NB4 (cell line): ENCODE results near the gene ZBTB20.

Experiments
- DNase-seq: peaks from one replicate; pipeline ENCODE4 v3.0.0; 2010; ENCODE audit warnings: low read depth
- H3K4me3 ChIP-seq: one replicate; pipeline ENCODE4 v1.5.1; 2011; ENCODE audit warnings: mild to moderate bottlenecking, low read depth, low read length, moderate library complexity
- CTCF ChIP-seq: IDR thresholded peaks from one replicate; pipeline ENCODE4 v1.5.1; 2012; ENCODE audit warnings: low read depth, low read length
- MYC ChIP-seq: IDR thresholded peaks from 2 replicates; pipeline ENCODE4 v1.6.1; 2011; ENCODE audit warnings: low read depth, low read length
- POLR2A ChIP-seq: IDR thresholded peaks from 2 replicates; pipeline ENCODE4 v1.6.1; 2011; ENCODE audit warnings: mild to moderate bottlenecking; ENCODE audit not compliant: insufficient read length; ENCODE audit errors: extremely low read depth
- TF ChIP-seq, protein P1 (sequence below): IDR thresholded peaks from 2 replicates; pipeline ENCODE4 v1.6.1; 2011; ENCODE audit warnings: low read depth, low read length

ZBTB20 gene

DNA sequence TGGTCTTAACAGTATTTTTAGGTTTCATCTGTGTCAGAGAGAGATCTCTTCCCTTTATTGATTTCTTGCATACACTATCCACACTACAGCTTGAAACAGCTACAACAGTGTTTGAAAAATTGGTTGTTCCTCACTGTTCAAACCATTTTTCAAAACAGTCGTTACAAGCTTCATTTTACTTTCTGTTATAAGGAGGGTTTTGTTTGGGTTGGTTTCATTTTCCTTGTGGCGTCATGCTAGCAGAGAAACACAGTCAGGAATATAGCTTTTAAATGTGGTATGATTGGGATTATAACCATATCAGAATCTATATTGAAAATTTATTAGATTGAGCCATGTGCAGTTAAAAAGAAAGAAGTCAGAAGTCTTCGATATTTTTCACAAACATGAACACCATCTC lies 400.6 kb downstream of the ZBTB20 start:
- no peak for TF ChIP-seq POLR2A
- TF ChIP-seq CTCF, result no peak
- no peak for DNase-seq
- H3K4me3 ChIP-seq, result no peak overlapping the region

DNA sequence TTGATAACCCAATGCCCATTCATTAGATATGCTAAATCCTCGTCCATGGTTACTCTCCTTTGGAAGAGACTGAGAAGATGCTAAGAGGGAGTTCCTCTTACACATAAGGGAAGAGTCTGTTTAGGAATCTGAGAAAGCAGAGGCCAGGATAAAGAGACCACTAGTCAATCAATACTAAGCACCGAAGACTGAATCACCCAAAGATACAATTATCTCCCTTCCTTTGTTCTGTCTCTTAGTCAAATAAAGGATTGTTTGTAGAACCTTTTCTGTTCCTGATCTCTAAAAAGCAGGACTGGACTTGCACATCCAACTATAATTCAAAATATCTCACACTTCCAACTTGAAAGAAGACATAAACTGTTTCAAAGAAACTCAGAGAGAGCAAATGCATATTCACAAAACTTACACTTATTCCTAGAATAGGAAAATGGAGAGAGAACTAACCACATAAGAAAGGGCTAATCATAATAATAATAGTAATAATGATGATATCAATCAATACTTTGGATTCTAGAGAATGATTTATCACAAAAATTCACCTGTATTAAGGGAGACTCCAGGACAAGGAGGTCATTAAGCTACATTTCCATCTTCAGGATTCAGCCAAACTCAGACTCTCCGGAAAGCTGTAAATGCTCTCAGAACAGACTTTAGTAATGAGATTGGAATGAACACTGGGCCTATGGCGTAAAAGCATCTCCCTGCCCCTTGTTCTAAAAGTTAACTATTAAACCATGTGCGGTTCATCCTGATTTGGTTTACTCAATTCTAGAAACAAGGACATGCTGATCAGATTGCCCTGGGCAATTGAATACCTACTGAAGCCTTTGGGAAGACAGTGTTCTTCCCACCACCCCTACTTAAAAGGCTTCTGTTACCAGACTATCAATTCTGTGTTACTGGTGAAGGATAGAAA lies 401.5 kb downstream of the ZBTB20 start:
- no peak for TF ChIP-seq MYC
- TF ChIP-seq, protein P1, sequence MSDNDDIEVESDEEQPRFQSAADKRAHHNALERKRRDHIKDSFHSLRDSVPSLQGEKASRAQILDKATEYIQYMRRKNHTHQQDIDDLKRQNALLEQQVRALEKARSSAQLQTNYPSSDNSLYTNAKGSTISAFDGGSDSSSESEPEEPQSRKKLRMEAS, result no peak
- TF ChIP-seq POLR2A, result no peak
- no peak for TF ChIP-seq CTCF
- H3K4me3 ChIP-seq, result no peak overlapping the region
- no peak for DNase-seq

DNA sequence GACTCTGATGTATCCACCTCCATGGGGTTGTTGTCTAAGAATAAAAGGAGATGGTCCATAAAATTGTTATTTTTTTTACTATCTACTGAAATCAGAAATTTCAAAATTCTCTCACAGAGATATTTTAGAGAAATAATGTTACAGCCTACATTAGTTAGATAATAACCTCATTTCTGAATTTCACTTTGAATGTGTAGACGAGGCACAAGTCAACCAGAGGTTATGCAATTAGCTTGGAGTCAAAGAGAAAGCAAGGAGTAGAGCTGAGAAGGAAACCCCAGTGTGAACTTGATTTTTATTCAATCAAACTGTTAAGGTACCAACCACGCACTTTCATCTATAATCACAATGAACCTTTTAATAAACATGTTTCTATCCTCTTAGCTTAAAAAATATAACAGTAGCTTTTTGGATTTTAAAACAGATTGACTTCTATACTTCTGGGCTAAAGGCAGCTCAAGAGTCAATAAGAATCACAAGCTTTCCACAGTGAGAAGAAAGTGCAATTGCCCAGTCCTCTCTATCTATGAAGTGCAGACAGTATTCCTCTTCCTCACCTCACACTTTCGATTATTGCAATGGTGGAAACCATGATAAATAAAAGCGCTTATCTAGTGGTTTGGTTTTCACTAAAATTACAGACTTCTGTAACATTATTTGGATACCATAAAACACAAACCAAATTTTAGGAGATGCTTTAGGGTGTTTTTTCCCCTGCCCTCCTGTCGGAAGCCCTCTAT lies 403.2 kb downstream of the ZBTB20 start:
- no peak for TF ChIP-seq CTCF
- TF ChIP-seq, protein P1, result no peak
- no peak for TF ChIP-seq POLR2A
- no peak for TF ChIP-seq MYC
- DNase-seq, result no peak
- no peak overlapping the region for H3K4me3 ChIP-seq

DNA sequence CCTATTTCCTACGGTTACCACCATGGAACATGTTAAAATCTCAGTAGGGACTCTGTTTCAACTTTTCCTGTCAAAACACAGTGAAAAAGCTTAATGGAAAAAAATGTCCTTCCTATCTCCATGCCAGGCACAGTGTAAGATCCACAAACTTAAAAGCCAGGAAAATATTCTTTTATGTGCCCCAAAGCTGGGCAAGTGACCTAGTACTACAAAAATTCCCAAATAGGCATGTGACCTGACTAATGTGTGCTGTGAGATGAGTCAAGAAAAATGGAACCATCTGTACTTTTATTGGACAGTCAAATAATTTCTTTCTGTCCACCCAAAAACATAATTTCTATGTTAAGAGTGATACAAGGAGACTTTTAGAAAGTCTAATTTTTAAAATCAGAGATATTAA lies 406.0 kb downstream of the ZBTB20 start:
- DNase-seq, result no peak
- no peak overlapping the region for H3K4me3 ChIP-seq
- TF ChIP-seq MYC, result no peak
- no peak for TF ChIP-seq CTCF
- TF ChIP-seq POLR2A, result no peak
- TF ChIP-seq, protein P1, result no peak

GRCh38 chr3:114739627-114740026 lies 407.5 kb downstream of the ZBTB20 start:
- H3K4me3 ChIP-seq, result no peak overlapping the region
- TF ChIP-seq, protein P1, result no peak
- TF ChIP-seq POLR2A, result no peak
- TF ChIP-seq CTCF, result no peak
- TF ChIP-seq MYC, result no peak
- no peak for DNase-seq
